Measurements from ENCODE around the gene KTI12.

Gene KTI12

GRCh38 chr1:52059888-52060287 lies 26.3 kb upstream of the KTI12 start:
- in situ Hi-C loops (cut with MboI; ENCODE audit: low pct_unique_long_range_greater_than_20kb, low sequenced_read_pairs, unreplicated experiment) = no loop called here
- no peak for TF ChIP-seq CTCF (IDR thresholded peaks at IDR 0.05; ENCODE audit: extremely low read depth, insufficient read depth, missing control alignments)
- DNase-seq (ENCODE audit: low spot score) = no peak

DNA sequence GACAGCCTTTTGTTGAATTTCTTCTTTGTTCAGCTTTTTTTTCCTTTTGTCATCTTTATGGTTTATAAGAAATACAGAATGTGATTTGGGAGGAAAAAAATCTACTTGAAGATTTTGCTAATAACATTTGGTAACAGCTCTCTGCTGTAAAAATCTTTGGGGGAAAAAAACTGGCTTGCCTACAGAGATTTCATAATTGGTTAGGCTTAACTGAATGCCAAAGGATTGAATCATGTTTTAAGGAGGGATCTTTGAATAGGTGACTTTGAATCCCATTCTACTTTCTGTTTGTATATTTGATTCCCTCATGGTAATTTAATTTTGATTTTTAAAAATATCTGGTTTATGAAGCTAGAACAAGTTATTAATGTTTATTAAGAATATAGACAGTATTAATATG lies 25.7 kb upstream of the KTI12 start:
- no peak for DNase-seq (ENCODE audit: low spot score)
- in situ Hi-C loops (cut with MboI; ENCODE audit: low pct_unique_long_range_greater_than_20kb, low sequenced_read_pairs, unreplicated experiment) = no loop called here
- TF ChIP-seq CTCF (IDR thresholded peaks at IDR 0.05; ENCODE audit: extremely low read depth, insufficient read depth, missing control alignments) = no peak

- in situ Hi-C loops (cut with MboI; ENCODE audit: low pct_unique_long_range_greater_than_20kb, low sequenced_read_pairs, unreplicated experiment) = no loop called here
- DNase-seq (ENCODE audit: low spot score) = no peak
- no peak for TF ChIP-seq CTCF (IDR thresholded peaks at IDR 0.05; ENCODE audit: extremely low read depth, insufficient read depth, missing control alignments)
These were observed 24.3 kb upstream of the KTI12 start for GRCh38 chr1:52057876-52058415.

GRCh38 chr1:52057255-52057654 lies 23.6 kb upstream of the KTI12 start:
- in situ Hi-C loops (cut with MboI; ENCODE audit: low pct_unique_long_range_greater_than_20kb, low sequenced_read_pairs, unreplicated experiment) = no loop called here
- TF ChIP-seq CTCF (IDR thresholded peaks at IDR 0.05; ENCODE audit: extremely low read depth, insufficient read depth, missing control alignments) = no peak
- DNase-seq (ENCODE audit: low spot score) = no peak

DNA sequence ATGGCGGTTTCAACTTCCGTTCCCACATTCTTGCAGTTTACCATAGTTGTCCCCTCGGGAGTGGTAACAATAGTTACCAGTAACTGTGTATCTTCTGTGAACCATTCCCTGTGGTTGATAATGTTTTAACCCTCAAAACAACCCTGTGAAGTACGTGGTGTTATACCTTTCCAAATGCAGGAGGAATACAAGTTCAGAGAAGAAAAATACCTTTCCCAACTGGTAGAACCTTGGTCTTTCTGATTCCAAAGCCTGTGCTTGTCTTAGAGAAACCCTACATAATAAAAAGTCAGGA lies 23.3 kb upstream of the KTI12 start:
- no peak for DNase-seq (ENCODE audit: low spot score)
- no peak for TF ChIP-seq CTCF (IDR thresholded peaks at IDR 0.05; ENCODE audit: extremely low read depth, insufficient read depth, missing control alignments)
- in situ Hi-C loops (cut with MboI; ENCODE audit: low pct_unique_long_range_greater_than_20kb, low sequenced_read_pairs, unreplicated experiment) = no loop called here

- peak; percentile 93 for DNase-seq (ENCODE audit: low spot score)
- in situ Hi-C loops (cut with MboI; ENCODE audit: low pct_unique_long_range_greater_than_20kb, low sequenced_read_pairs, unreplicated experiment) = no loop called here
- no peak for TF ChIP-seq CTCF (IDR thresholded peaks at IDR 0.05; ENCODE audit: extremely low read depth, insufficient read depth, missing control alignments)
These were observed 22.7 kb upstream of the KTI12 start, which contains the start of gene BTF3L4 for GRCh38 chr1:52056163-52056936. Gene BTF3L4, plus strand, starts transcription at chr1:52056295. Its CDS starts 3,553 bp downstream, at chr1:52059848.

Data from GM13977 (cell line).